RCC 7860 (cell line): ENCODE measurements around the gene SLC35E2B.

Experiments
- DNase-seq: peaks from one replicate; pipeline ENCODE4 v3.0.0-alpha.2; 2015; ENCODE audit warnings: low spot score
- FAIRE-seq: peaks from 2 replicates; lab custom pipeline; 2012; peaks lifted over from hg19 to GRCh38; lab: Jason Lieb, UNC

SLC35E2B gene

DNA sequence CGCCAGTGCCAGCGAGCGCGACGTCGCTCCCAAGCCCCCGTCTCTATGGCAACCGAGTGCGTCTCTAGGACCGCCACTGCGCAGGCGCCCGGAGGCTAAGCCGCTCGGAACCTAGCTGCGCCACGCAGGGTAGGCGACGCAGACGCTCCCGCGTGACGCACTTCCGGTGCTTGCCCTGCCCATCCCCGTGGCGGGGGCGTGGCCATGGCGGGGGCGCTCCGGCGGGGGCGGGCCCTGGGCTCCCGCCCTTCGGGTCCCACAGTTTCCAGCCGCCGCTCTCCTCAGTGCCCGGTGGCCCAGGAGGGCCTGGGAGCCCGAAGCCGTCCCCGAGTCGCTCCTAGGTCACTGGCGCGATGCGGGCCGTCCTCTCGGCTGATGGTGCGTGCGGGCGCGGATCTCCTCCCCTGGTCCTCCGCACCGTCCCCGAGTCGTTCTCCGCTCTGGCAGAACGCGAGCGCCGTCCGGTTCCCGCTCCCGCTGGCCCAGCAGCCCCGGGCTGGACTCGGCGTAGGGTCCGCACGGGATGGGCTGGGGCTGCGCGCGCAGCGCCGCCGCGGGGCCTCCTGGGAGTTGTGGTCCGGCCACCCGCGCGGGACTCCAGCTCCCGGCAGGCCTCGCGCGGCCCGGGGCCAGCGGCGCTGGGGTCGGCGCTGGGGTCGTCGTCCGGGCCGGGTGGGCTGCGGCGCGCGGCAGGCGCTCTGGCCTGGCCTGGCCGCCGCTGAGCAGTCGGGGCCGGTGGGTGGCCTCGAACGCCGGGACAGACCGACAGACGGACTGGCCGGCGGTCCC is 77.1 kb downstream of the SLC35E2B start, which contains the start of gene MIB2:
Gene MIB2 (plus strand): TSS at position 245 of the 789 bp plus-strand sequence. CDS start 7,953 bp downstream, outside the sequence.
- FAIRE-seq (no peak), DNase-seq (peak; percentile 94)

DNA sequence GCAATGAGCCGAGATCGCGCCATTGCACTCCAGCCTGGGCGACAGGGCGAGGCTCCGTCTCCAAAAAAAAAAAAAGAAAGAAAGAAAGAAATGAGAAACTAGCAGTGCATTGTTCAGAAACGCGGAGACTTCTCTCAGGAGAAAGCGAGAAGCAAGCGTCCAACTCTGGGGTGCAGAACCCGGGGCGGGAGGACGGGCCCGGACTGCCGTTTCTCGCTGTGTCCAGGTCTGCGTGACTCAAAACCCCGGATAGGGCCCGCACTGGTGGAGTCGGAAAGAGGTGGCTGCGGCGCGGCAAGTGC is 77.7 kb downstream of the SLC35E2B start:
- FAIRE-seq (no peak), DNase-seq (no peak)

- DNase-seq (peak; percentile 9), FAIRE-seq (no peak)
Observed at GRCh38 chr1:1614204-1614953, 78.2 kb downstream of the SLC35E2B start.

DNA sequence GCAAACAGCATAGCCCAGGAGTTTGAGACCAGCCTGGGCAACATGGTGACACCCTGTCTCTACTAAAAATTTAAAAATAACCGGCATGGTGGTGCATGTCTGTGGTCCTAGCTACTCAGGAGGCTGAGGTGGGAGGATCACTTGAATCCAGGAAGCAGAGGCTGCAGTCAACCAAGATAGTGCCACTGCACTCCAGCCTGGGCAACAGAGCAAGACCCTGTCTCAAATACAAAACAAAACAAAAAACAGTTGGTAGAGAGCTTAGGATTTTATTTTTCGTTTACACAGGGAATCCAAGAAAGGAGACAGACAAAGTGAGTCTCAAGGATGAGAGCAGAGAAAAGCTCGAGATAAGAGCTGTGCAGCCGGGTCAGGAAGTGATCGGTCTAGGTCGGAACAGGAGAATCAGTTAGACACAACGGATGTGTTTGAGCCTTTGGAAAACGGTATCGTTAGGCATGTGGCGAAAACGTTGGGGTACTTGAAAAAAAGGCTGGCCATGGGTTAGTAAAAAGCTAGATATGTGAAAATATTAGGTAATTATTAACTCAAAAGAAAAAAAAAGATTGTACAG is 79.0 kb downstream of the SLC35E2B start:
- DNase-seq (no peak), FAIRE-seq (no peak)

DNA sequence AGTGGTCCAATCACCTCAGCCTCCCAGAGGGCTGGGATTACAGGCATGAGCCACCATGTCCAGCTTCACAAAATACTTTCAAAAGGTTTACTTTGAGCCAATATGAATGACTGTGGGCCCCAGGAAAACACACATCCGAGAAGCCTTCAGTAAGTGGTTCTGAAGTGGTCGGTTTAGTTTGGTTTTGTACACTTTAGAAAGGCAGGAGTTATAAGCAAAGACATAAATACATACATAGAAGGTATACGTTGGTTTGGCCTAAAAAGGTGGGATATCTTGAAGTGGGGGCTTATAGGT is 80.5 kb downstream of the SLC35E2B start:
- FAIRE-seq (no peak), DNase-seq (no peak)

DNA sequence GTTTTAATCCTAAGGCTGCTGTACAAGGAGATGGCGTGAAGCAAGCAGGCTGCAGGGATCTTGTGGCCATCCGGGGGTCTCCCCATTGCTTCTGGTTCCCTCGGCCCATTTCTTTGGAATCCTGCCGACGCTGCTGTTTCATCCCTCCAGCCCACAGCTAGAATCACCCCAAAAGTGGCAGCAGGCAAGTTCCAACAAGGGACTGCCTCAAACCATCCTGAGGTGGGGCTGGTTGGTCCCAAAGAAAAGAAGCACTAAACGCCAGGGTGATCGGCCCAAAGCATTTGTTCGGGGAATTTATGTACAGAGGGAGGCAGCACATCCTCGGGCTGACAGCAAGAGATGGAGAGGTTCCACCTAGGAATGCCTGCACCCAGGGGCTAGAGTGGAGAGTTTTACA is 81.8 kb downstream of the SLC35E2B start:
- FAIRE-seq, result no peak
- DNase-seq, result no peak

DNA sequence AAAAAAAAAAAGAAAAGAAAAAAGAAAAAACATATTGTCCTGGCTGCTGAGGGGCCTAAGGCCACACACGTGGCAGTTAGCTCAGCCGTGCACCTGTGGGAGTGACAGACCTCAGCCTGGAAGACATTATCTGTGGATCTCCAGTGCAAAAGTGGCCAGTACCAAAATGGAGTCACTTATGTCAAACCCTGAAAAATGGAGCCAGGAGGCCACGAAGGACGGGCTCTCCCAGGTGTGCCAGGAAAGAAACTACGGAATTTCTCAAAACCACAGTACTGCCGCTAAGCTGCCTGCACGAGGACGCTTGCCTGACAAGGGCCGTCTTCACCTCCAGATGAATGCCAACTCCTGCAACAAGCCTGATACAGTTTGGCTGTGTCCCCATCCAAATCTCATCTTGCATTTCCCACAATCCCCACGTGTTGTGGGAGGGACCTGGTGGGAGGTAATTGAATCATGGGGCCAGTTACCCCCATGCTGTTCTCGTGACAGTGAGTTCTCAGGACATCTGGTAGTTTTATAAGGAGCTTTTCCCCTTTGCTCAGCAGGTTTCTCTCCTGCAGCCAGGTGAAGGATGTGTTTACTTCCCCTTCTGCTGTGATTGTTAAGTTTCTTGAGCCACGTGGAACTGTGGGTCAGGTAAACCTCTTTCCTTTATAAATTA is 82.6 kb downstream of the SLC35E2B start:
- DNase-seq, result no peak

More for the DNA sequence above, 82.6 kb downstream of the SLC35E2B start:
- no peak for FAIRE-seq
